Type B pancreatic cell (in vitro differentiated cells): Measurements from ENCODE around the gene LPCAT1. TPM values are rescaled to one million over a fixed set of nuclear protein-coding genes. Genes with fewer than 3 reads are reported as not detected.

Experiments used
- DNase-seq: peaks from one replicate; pipeline ENCODE4 v3.0.0; 2021; ENCODE audit warnings: mixed read lengths; ENCODE audit not compliant: unreplicated experiment; ENCODE audit errors: extremely low spot score
- H3K27ac Mint-ChIP-seq: 2 replicates; pipeline ENCODE4 v1.8.0; 2021; ENCODE audit warnings: mild to moderate bottlenecking, mixed read lengths
- H3K27me3 Mint-ChIP-seq: 2 replicates; pipeline ENCODE4 v1.8.0; 2021; ENCODE audit warnings: mixed read lengths
- H3K36me3 Mint-ChIP-seq: 2 replicates; pipeline ENCODE4 v1.8.0; 2021; ENCODE audit warnings: mixed read lengths
- H3K4me1 Mint-ChIP-seq: one replicate; pipeline ENCODE4 v1.8.0; 2021; ENCODE audit warnings: mixed read lengths; ENCODE audit not compliant: unreplicated experiment
- H3K4me3 Mint-ChIP-seq: 2 replicates; pipeline ENCODE4 v1.8.0; 2021; ENCODE audit warnings: mild to moderate bottlenecking, mixed read lengths
- H3K9me3 Mint-ChIP-seq: 2 replicates; pipeline ENCODE4 v1.8.0; 2021; ENCODE audit warnings: mixed read lengths
- CTCF ChIP-seq: fragments of 200-600 bp; sonication (generic); conservative IDR thresholded peaks from 2 replicates; pipeline ENCODE4 v1.5.0; 2021; ENCODE audit warnings: antibody characterized with exemption, mild to moderate bottlenecking
- total RNA-seq: library from RNA; stranded (reverse); gene quantifications from 2 replicates; pipeline ENCODE4 v1.2.1, GENCODE V29; 2021; ENCODE audit warnings: low replicate concordance

Gene LPCAT1
- total RNA-seq, 1 donor from 2014 or later: 91.6 TPM

GRCh38 chr5:1485579-1486118 lies 38.1 kb downstream of the LPCAT1 start:
- Mint-ChIP-seq H3K27ac (no peak overlapping the region), H3K27me3 (no peaks in the 10 kb centered on the region), H3K4me1 (no peaks in the 10 kb centered on the region), H3K4me3 (no peak overlapping the region), H3K9me3 (no peaks in the 10 kb centered on the region), H3K36me3 (peaks cover 4% of the 10 kb centered on the region)
- DNase-seq: no peak
- TF ChIP-seq CTCF: no peak

GRCh38 chr5:1484730-1485578 lies 38.8 kb downstream of the LPCAT1 start:
- no peak overlapping the region for H3K27ac Mint-ChIP-seq
- DNase-seq: no peak
- H3K27me3 Mint-ChIP-seq: no peaks in the 10 kb centered on the region
- H3K4me1 Mint-ChIP-seq: no peaks in the 10 kb centered on the region
- no peaks in the 10 kb centered on the region for H3K9me3 Mint-ChIP-seq
- H3K36me3 Mint-ChIP-seq: peaks cover 4% of the 10 kb centered on the region
- no peak overlapping the region for H3K4me3 Mint-ChIP-seq
- no peak for TF ChIP-seq CTCF

GRCh38 chr5:1483856-1484729 lies 39.7 kb downstream of the LPCAT1 start:
- TF ChIP-seq CTCF: no peak
- no peaks in the 10 kb centered on the region for H3K9me3 Mint-ChIP-seq
- DNase-seq: no peak
- no peak overlapping the region for H3K4me3 Mint-ChIP-seq
- no peak overlapping the region for H3K27ac Mint-ChIP-seq
- no peaks in the 10 kb centered on the region for H3K27me3 Mint-ChIP-seq
- peaks cover 4% of the 10 kb centered on the region for H3K36me3 Mint-ChIP-seq
- no peaks in the 10 kb centered on the region for H3K4me1 Mint-ChIP-seq

GRCh38 chr5:1483064-1483463 lies 40.7 kb downstream of the LPCAT1 start:
- Mint-ChIP-seq H3K4me1 (no peaks in the 10 kb centered on the region), H3K27me3 (no peaks in the 10 kb centered on the region), H3K27ac (no peak overlapping the region), H3K4me3 (no peak overlapping the region), H3K9me3 (no peaks in the 10 kb centered on the region), H3K36me3 (peaks cover 2% of the 10 kb centered on the region)
- DNase-seq: no peak
- TF ChIP-seq CTCF: no peak

GRCh38 chr5:1481959-1482331 lies 41.8 kb downstream of the LPCAT1 start:
- no peak for DNase-seq
- Mint-ChIP-seq H3K9me3 (no peaks in the 10 kb centered on the region), H3K36me3 (no peaks in the 10 kb centered on the region), H3K27me3 (no peaks in the 10 kb centered on the region), H3K4me1 (no peaks in the 10 kb centered on the region), H3K27ac (no peak overlapping the region), H3K4me3 (no peak overlapping the region)
- TF ChIP-seq CTCF: no peak
